LHCN-M2 (cell line): ENCODE measurements around the gene TCF4. TPM values are rescaled to one million over a fixed set of nuclear protein-coding genes. Genes with fewer than 3 reads are reported as not detected.
"Not testable (repeated sequence)": the region's sequence is repeated elsewhere in the genome, so short reads cannot be mapped to it uniquely, and the experiment has no call there.

ENCODE experiments used
- DNase-seq: peaks from one replicate; pipeline ENCODE4 v3.0.0-alpha.2; 2012; ENCODE audit warnings: low read depth
- total RNA-seq: library from RNA; depleted of rRNA; stranded (reverse); fragments of >200 nt; gene quantifications from 2 replicates; pipeline ENCODE4 v1.2.3, GENCODE V29; 2014

Gene TCF4
- total RNA-seq, 1 experiment from 2014 or later, result 33.0 TPM

- DNase-seq, result peak; percentile 26
These were observed 110.0 kb downstream of the TCF4 start for GRCh38 chr18:55477860-55478581.

GRCh38 chr18:55477499-55477859 is 110.5 kb downstream of the TCF4 start:
- peak; percentile 73 for DNase-seq

DNA sequence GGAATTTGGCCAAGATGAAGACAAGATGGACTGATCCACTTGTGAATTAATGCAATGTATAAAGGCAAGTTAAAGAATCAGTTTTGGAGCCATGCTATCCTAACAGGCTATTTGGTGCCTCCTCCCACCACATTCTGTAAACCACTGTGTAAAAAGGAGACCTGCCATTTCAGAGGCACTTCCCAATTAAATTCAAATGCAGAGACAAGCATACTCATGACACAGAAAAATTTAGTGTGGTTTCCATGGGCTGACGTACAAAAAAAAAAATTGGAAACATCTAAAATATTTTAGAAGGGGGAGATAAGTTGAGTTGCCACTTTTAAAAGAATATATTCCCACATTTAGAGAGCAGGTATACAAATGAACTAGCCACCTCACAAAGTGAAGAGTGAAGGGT is 112.1 kb downstream of the TCF4 start:
- DNase-seq, result no peak

DNA sequence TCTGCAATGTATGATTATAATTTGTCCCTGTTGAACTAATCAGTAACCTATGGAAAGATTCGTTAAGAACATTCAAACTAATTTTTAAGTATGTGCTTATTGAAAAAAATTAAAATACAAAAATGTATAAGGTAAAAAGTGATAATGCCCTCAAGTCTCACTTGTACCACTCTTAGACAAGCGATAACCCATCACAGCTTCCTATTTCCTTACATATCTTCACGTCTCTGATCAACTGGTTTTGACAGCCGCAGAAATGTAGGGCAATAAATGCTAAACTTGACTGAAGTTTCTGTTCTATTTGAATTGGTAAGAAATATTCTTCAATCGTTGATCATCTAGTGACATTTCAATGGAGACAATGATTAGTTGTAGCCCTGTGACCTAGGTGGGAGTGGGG is 112.5 kb downstream of the TCF4 start:
- no peak for DNase-seq

- DNase-seq, result no peak
These were observed 114.4 kb downstream of the TCF4 start for GRCh38 chr18:55473560-55473959.

DNA sequence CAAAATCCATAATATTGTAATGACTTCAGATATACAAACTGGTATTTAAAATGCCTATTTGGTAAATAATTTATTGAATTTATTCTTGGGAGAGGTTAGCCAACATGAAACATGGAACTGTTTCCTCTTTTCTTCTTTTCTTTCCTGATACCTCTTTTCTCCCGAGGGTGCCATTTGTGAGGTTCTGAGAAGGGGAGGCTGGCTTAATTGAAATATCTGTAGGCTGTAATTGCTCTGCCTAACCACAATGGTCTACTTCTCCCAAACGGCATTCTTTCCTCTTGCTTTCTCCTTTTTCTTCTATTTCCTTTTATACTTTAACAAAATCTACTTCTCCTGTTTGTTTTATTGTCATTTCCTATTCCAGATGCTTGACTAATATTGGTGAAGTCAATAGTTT is 114.9 kb downstream of the TCF4 start:
- DNase-seq, result no peak

DNA sequence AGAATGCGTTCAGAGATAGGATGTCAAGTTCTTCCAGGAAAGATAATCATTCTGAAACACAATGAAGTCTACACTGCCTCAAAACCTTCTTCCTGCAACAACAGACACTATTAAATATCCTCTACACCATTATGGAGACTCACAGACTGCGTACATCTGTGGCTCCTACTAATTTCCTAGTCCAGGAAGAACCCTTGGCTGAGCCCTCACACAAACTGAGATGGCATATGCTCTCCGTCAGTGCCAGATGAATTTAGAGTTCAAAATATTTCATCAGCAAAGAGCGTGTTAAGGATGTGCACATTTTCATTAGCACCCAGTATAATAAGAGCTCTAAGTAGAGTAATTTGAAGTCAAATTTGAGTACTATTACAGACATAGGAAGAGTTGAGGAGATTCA is 117.2 kb downstream of the TCF4 start:
- no peak for DNase-seq

DNA sequence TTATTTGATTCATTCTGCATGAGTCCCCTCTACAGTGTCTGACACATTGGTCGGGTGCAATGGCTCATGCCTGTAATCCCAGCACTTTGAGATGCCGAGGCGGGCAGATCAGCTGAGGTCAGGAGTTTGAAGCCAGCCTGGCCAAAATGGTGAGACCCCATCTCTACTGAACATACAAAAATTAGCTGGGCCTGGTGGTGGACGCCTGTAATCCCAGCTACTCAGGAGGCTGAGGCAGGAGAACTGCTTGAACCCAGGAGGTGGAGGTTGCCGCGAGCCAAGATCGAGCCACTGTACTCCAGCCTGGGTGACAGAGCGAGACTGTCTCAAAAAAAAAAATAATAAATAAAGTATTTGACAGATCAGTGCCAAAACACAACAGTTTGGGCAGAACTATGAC is 118.9 kb downstream of the TCF4 start:
- not testable (repeated sequence) for DNase-seq

- no peak for DNase-seq
These were observed 121.2 kb downstream of the TCF4 start for GRCh38 chr18:55466789-55467188.

- no peak for DNase-seq
These were observed 122.7 kb downstream of the TCF4 start for GRCh38 chr18:55465313-55465712.

GRCh38 chr18:55464581-55464980 is 123.4 kb downstream of the TCF4 start:
- DNase-seq, result no peak

DNA sequence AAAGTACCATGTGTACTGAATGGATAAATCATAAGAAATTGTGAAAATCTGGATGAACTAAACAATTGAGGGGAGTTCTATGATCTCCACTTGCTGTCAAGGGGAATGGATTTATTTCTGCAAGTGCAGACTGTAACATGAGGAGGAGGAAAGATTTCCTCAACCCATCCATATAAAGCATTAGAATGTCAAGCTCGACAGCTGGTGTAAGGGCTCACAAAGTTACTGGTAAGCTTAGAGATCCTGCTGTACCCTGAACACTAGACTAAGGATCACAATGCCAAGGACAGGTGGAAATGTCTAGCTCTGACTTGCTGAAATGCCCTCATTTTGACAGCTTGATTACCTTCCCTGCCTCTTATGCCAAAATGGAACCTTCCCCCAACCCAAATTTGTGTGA is 125.3 kb downstream of the TCF4 start:
- peak; percentile 72 for DNase-seq

DNA sequence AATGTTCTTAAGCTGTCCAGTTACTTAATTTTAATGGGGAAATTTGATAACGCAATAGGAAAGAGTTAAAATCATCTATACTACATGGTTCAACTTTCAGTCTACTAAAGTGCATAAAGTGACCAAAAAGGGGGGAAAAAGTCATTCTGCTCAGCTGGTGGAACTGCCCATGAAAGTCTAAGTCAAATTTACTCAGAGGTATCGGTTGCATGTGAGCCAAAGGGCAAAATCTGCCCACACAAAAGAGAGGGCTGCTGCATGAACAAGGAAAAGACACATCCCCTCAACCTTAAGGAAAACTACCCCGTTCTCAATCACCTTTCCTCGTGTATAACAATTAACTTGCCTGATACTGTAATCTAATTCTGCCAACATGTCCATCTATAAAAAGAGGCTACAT is 126.1 kb downstream of the TCF4 start:
- no peak for DNase-seq

GRCh38 chr18:55458456-55459203 is 129.4 kb downstream of the TCF4 start:
- DNase-seq, result no peak

- DNase-seq, result no peak
These were observed 131.0 kb downstream of the TCF4 start for GRCh38 chr18:55457028-55457427.

GRCh38 chr18:55455938-55456337 is 132.1 kb downstream of the TCF4 start:
- DNase-seq, result peak; percentile 87

DNA sequence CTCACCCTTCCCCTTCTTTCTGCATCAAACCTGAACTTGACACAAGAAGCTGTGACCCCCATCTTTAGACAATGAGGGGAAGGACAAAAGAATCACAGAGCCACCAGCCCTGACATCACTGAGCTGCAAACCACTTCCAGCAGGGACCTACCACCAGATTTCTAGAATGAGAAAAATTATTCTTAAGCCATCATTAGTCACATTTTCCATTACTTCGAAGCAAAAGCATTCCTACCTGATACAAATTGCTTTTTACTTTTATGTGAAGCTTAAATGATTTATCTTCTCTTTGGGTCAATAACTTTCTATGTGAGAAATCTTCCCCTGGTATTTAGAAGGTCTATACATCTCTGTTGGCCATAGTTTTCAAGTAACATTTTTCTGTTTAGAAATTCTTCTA is 134.8 kb downstream of the TCF4 start:
- DNase-seq, result no peak

- DNase-seq, result no peak
These were observed 135.8 kb downstream of the TCF4 start for GRCh38 chr18:55452123-55452611.

GRCh38 chr18:55449412-55450140 is 138.4 kb downstream of the TCF4 start:
- no peak for DNase-seq

- DNase-seq, result no peak
These were observed 139.6 kb downstream of the TCF4 start for GRCh38 chr18:55448420-55448819.

DNA sequence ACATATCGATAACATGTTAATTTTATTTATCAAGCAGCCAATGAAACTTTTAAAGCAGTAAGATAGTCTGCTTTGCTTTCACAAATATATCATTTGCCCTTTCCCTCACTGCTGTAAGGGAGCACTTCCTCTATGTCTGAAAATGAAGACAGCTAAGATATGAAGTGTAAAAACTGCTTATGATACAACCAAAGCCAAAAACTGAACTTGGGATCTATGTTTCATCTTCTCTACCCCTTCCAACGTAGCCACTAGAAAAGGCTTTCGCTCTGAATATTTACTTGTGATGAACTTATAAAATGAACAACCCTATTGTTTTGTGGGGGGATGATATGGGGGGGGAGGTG is 140.3 kb downstream of the TCF4 start:
- no peak for DNase-seq

DNA sequence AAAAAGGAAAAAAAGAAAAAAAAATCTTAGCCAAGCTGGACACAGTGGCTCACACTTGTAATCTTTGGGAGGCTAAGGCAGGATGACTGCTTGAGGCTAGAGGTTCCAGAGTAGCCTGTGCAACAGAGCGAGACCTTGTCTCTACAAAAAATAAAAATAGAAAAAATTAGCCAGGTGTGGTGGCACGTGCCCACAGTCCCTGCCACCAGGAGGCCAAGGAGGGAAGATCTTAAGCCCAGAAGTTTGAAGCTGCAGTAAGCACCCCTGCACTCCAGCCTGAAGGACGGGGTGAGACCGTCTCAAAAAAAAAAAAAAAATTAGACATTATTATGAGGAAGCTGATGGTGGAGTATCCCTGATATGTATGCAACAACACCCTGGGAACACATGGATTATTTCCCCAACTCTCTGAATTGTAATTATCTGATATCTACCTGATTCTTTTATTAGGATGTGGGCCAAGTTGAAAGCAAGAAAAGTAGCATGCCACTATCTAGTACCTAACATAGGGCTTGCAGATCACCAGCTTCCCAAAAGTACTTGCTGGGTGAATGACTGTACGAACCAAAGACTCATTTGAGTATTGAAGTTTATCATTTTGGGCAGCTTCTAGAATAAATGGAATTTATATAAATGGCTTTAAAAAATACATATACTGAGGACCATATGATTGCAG is 140.9 kb downstream of the TCF4 start:
- no peak for DNase-seq
